Measurements from ENCODE around the gene PTPRZ1.

PTPRZ1 gene

DNA sequence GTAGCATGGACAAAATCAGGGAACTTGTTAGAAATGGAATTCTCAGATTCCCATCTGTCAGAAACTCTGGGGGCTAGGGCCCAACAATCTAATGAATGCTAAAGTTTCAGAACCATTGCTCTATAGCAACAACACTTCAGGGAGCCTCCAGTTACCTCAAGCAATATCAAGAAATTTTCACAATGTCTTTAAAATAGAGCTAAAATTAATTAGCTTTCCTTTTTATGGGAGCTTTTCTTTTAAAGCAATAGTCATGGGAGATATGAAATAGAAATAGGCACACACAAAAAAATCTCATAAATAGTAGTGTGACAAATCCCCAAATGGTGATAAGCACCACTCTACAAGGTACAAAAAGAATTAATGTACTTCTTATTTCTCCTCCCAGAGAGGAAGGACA is 190.2 kb downstream of the PTPRZ1 start:
- DNase-seq = no peak

DNA sequence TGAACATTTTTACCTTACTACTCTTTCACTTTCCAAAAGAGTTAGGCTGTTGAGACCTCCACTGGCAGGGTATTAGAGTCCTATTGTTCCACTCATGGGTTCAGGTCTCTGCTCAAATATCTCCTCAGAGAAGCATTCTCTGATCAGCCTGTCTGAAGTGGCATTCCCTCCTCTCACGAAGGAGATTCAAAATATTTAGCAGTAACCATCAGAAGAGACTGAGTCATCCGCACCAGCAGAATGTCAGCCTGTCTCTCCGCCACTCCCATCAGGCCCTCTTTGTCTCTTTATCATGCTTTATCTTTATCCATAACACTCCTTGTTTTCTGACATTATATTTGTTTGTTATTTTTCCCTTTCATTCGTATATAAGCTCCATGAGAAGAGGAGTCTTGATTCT is 192.0 kb downstream of the PTPRZ1 start:
- DNase-seq = no peak

DNA sequence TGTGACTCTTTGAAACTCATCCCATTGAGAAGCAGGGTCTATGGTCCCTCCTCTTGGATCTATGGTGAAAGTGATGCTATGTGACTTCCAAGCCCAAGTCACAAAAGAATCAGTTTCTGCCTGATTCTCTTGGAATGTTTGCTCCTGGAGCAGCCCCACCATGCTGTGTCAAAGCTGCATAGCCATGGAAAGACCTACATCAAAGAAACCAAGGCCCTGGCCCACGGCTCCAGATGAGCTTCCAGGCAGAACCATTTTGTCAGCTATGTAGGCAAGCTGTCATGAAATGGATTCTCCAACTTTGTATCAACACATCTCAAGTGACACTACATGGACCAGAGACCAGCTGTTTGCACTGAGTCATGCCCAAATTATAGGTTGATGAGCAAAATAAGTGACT is 194.1 kb downstream of the PTPRZ1 start:
- DNase-seq = no peak

DNA sequence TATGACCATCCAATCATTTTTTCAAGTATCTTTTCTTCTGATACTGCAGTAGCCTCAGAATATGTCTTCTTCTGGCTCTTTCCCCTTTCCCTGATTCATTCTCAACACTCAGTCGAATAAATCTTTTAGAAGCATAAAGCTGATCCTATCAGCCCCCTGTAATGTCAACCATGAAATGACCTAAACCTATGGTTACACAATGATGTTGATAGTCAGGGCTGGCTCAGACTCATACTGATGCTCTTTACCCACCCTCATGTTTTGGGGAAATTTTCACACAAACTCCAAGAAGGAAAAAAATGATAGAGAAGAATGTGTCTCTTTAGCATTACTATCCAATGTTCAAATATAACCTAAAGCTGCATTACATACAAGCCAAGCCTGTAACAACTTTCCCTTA is 195.1 kb downstream of the PTPRZ1 start:
- no peak for DNase-seq

DNA sequence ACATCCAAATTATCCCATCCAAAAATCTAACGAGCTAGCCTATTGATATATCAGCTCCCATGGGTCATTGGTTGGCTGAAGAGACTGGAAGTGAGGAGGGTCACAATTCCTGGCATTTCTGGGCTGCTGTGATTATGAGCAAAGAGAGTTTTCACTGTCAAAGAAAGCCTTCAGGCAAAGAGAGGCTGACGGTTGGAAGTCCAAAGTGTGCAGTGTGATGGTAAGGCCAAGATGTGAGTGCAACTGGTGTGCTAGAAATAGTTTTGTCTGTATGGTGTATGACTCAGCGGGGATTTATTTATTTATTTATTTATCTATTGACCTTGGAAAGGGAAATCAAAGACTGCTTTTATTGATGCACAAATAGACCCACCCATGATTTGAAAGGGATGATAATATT is 196.0 kb downstream of the PTPRZ1 start:
- DNase-seq = no peak

DNA sequence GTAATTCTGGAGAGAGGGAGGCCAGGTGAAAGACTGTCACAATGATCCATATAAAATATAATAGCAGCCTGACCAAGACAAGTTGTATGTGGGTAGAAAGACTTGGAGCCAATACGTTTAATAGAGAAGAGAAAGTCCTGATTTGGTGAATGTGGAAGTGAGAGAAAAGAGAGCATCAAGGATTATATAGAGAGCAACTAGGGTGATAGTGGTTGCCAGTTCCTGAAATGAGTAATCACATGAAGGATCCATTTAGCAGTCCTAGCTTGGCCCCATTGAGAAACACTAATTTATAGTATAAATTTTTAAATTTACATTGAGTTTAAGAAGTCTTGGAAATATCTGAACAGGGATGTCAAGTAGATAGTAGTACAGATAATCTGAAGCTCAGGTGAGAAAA is 197.1 kb downstream of the PTPRZ1 start:
- DNase-seq = no peak

DNA sequence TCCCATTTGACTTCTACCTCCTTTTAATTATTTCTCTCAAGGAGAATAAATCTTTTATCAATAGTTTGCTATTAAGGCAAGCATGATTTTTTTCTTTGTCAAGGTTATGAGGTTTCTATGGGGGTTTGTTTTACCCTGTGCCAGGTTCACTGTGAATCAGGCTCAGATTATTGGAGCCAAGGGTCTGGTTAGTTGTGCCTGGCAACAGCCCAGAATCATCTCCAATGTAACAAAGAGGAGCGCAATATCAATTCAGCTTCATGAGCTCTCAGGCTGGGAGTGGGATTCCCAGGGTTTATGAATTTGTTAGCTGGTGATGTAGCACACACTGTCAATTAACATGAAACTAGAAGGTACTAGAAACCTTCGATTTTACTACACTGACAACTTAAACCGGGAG is 197.9 kb downstream of the PTPRZ1 start:
- DNase-seq = no peak

GRCh38 chr7:122072272-122072671 is 199.3 kb downstream of the PTPRZ1 start:
- no peak for DNase-seq

GRCh38 chr7:122072924-122073599 is 200.1 kb downstream of the PTPRZ1 start:
- no peak for DNase-seq

- DNase-seq = no peak
Observed at GRCh38 chr7:122073635-122074034, 200.7 kb downstream of the PTPRZ1 start.

DNA sequence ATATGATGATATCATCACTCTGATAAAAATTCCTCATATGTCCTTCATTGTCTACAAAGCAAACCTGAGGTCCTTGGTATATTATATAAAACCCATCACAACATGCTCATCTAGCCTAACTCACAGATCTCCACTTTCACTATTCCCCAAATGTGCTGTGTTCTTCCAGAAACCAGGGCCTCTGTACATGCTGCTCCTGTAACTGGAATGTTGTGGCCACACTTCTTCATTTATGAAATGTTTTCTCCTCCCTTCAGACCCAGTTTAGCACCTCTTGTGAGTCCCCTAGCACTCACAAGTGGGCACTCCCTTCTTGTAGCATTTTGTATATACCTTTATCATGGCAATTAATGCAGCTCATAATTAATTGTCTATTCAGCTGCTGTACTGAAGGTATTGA is 209.2 kb downstream of the PTPRZ1 start:
- no peak for DNase-seq

DNA sequence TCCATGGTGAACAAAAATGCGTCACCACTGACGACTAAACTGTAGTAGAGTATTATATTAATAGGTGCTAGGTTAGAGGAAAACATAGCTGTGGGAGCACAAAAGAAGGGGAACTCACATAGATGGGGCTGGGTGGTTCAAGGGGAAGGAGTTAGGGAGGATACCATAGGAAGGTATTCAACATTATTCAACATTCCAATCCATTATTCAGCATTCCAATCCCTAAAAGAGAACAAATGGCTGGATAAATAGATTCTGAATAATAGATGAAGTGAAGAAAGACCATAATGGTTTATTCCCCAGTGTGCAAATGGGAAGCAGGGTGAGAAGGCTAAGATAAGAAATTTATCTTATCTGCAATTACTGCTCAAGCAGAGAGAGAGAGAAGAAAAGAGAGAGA is 209.7 kb downstream of the PTPRZ1 start:
- DNase-seq = no peak

GRCh38 chr7:122092964-122093797 is 220.2 kb downstream of the PTPRZ1 start:
- peak; percentile 43 for DNase-seq

DNA sequence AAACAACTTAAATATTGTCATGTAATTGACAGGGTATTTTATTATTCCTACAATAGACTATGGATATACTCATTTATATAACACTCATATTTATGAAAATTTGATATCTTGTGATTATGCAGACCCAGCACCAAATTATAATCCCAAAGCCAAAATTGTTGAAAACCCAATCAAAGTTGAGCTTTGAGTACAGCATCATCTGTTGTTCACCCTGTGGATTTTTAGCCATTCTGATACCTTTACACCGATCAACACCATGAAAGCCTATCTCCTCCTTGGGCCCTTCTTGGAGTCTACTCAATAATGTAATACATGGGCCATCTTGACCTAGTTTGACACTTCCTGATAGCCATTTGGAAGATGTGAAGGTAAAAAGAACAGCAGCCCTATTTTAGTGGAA is 221.6 kb downstream of the PTPRZ1 start:
- no peak for DNase-seq

DNA sequence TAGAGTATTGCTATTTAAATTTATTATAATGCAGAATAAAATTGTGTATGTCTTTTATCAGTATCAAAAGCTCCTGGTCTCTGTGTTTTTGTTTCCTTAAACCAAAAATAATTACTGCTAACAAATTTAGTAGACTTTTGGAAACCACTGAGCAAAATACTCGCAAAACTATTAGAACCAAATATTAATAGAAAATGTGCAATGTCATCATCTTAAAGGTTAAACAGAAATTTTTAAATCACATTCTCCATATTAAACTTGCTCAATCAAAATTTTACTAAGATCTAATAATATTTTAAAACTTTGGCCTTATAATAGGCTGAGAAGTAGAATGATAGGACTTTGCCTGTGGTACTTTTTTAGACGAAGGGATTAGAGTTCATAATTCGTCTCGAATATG is 222.7 kb downstream of the PTPRZ1 start:
- DNase-seq = no peak

GRCh38 chr7:122100021-122100420 is 227.1 kb downstream of the PTPRZ1 start:
- DNase-seq = no peak

DNA sequence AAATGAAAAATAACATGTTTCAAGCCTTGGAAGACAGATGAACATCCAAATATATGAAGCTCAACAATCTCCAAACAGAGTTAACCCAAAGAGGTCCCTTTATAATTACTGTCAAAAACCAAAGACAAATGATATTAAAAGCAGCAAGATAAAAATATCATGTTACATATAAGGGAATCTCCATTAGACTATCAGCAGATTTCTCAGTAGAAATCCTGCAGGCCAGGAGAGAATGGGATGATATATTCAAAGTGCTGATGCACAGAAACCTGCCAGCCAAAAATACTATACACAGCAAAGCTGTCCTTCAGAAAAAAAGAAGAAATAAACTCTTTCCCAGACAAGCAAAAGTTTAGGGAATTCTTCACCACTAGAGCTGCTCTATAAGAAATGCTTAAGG is 230.1 kb downstream of the PTPRZ1 start:
- DNase-seq = no peak
